ENCODE results near the gene WFIKKN2.

DNA sequence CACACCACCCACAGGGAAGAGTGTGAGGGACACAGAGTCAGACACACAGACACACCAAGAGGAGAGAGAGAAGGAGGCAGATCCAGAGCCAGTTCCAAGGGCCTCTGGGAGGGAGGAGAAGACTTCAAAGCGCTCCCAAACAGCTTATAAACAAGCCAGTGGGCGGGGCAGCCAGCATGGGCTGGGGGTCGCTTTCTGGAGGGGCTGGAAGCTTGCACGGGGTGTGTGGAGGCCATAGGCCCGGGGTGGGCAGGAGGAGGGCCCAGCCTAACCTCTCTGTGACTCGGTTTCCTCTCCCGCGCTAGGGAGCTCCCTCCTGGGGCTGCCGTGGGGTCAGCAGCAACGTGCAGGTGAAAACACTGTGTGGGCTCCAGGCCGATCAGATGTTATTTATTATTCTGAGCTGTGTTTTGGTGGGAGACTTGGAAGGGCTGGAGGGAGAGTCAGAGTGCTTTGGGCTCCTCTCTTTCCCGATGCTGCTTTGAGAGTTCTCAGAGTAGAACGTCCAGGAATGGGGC is 2.5 kb upstream of the WFIKKN2 start:
- TF ChIP-seq, protein P1, sequence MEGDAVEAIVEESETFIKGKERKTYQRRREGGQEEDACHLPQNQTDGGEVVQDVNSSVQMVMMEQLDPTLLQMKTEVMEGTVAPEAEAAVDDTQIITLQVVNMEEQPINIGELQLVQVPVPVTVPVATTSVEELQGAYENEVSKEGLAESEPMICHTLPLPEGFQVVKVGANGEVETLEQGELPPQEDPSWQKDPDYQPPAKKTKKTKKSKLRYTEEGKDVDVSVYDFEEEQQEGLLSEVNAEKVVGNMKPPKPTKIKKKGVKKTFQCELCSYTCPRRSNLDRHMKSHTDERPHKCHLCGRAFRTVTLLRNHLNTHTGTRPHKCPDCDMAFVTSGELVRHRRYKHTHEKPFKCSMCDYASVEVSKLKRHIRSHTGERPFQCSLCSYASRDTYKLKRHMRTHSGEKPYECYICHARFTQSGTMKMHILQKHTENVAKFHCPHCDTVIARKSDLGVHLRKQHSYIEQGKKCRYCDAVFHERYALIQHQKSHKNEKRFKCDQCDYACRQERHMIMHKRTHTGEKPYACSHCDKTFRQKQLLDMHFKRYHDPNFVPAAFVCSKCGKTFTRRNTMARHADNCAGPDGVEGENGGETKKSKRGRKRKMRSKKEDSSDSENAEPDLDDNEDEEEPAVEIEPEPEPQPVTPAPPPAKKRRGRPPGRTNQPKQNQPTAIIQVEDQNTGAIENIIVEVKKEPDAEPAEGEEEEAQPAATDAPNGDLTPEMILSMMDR (IDR thresholded peaks at IDR 0.05 in 4 of 5, conservative IDR thresholded peaks at IDR 0.05 in 1 of 5): no peak
- no peak for TF ChIP-seq POLR2A (IDR thresholded peaks at IDR 0.05)
